SK-N-SH (cell line): ENCODE measurements around the gene RNF111.

Source experiments
- CTCF ChIP-seq: fragments of 200-600 bp; sonication (generic); IDR thresholded peaks from 2 replicates; pipeline ENCODE4 v1.6.1; 2017; ENCODE audit warnings: antibody characterized with exemption, mild to moderate bottlenecking, moderate library complexity
- TAF1 ChIP-seq: IDR thresholded peaks from 2 replicates; pipeline ENCODE4 v1.6.1; 2012; ENCODE audit warnings: low read depth, mild to moderate bottlenecking, low read length, moderate library complexity, borderline replicate concordance

- TF ChIP-seq TAF1 (no peak), CTCF (no peak)
Measured at GRCh38 chr15:58981808-58982475, 5.5 kb upstream of the RNF111 start.
